ENCODE results near the gene PKIG.
"Not testable (repeated sequence)": the region's sequence is repeated elsewhere in the genome, so short reads cannot be mapped to it uniquely, and the experiment has no call there.

PKIG gene

DNA sequence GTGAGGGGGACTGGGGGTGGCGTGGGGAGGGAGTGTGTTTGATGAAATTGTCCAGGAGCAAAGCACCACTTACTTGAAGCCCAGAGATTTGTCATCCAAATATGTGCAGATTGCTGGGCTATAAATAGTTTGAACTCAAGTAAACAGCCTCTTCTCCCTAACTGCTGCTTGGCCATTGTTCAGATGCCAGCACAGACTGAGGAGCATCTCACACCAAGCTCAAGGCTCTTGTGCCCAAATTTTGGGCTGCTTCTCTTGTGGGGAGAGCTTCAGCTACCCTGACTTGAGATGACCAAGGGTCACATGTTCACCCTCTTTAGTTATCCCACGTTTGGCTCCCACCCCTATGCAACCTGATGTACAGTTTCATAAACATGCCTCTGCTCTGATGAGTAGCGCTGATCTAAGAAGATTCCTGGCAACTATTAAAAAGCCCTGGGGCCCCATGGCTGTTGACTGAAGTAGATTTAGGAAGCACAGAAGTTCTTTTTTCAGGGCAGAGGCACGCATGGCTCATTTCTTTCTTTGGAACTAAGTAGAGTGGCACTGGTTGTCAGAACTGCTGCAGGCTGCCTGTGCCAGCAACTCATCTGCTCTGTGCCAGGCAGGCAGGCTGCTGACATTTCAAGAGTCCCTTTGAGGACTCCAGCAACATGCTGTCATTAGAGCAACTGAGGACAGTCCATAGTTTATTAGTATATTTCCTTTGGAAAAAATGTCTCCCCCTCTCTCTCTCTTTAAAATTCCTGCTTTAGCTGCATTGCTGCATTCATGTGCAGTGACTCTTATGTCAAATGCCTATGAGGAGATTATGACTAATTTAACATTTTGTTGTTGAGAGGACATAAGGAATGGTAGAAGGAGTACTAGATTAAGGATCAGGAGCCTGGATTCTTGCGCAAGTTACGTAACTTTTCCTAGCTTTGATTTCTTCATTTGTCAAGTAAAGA lies 9.6 kb upstream of the PKIG start:
- no peak for DNase-seq

DNA sequence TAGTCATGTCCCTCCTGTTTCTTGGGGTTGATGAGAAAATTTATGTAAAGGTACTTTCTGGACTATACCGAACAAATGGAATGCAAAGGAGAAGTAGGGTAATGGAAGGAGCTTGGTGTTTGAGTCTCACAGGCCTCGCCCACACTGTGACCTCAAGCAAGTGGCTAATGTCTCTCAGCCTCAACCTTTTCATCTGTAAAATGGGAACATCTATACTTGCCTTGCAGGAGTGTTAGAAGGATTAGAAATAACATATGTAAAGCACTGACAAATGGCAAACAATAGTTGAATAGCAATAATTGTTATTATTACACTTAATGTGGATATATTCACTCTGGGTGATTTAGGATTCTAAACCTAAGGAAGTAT lies 8.9 kb upstream of the PKIG start:
- DNase-seq: no peak

DNA sequence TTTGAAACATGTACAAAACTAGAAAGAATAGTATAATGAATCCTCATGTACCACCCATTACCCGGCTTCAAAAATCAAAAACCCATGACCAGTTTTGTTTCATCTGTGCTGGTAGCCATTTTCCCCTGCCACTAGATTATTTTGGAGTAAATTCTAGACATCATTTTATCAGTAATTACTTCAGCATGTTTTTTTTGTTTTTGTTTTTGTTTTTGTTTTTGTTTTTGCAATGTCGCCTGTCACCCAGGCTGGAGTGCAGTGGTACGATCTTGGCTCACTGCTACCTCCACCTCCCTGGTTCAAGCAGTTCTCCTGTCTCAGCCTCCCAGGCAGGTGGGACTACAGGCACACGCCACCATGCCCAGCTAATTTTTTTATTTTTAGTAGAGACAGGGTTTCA lies 8.0 kb upstream of the PKIG start:
- DNase-seq: no peak

DNA sequence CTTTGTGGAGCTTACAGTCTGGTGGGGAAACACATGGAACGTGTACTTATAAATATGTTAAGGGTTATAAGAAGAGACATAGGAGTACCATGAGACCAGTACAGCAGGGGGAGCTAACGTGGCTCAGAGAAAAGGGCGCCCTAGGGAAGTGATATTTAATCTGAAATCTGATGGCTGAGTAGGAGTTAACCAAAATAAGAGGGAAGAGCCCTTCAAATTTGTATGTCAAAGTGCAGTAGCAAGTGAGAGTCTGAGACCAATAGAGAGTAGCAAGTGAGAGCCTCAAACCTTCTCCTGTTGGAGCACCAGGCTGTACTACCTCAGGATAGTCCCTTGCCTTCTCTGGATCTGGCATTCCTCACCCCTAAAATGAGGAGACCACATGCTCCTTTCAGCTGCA lies 6.1 kb upstream of the PKIG start:
- DNase-seq: no peak

DNA sequence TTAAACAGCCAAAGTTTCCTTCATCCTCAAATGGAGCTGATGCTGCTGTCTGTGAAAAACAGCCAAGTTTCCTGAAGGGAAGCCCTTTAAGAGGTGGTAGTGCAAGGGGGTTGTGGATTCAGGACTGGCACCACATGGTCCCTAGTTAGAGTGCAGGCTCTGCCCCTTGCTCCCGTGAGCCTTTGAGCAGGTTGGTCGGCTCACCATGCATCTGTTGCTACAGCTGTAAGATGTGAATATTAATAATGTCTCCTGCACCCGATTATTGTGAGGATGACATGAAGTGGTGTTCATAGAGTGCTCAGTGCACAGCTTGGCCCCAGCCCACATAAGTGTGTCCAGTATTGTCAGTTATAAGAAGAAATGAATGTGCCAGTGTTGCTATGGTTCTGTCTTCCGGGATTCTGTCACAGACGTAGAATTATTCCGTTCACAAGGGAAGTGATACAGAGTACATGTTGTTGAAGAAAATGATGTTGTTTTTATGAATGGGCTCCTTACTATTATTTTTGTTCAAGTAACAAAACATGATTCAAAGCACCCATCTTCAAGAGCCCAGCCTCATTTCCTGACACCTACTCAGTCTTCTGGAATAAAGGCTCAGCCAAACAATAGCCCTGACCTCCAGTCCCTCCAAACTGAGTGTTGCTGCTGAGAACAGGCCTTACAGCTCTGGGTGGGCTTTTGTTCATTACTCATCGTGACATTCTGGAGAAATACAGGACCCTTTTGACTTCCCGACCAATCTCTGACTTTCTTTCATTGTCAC lies 2.9 kb upstream of the PKIG start:
- DNase-seq: no peak

DNA sequence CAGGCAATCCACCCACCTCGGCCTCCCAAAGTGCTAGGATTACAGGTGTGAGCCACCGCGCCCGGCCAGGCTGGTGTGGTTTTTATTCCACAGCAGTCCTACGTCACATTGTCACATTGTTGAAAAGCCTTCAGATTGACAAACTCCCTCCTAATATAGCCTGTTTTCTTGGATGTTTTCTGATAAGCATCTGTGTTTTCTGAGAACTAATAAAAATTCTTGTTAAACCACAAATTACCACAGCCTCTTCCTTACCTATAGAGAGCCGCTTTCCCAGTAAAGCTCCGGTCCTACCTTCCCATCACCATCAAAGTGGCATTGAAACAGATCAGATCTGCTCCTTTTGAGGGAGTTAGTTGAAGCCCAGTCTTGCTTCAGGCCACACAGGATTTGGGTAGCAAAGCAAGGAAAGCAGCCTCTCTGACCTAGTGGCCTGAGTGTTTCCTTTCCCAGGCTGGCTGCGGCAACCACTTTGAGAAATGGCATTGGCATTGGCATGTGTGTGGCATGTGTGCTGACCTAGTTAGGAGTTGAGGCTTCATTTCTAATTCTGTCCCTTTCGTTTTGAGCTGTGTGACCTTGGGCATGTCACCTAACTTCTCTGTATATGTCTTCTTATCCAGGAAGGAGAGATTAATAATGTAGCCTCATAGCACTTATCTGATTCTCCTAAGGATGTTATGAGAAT lies 1.7 kb upstream of the PKIG start:
- no peak for DNase-seq

DNA sequence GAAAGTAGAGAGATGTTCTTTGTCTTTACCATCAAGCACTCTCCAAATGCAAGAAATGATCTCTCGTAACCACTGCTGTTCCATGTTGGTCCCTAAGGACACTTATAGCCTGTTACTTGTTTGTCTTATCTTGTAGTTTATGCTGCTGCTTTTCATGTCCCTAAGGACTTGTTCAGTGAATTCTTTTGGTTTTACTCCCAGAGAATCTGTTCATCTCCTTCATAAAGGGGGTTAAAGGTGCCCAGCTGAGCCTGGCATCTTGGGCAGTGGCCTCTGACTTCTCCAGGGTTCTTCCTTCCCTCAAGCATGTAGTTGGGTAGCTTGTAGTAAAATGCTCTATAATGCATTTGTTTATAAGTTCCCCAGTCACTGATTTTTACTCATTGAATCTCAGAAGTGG lies 864 bp upstream of the PKIG start:
- DNase-seq: no peak

DNA sequence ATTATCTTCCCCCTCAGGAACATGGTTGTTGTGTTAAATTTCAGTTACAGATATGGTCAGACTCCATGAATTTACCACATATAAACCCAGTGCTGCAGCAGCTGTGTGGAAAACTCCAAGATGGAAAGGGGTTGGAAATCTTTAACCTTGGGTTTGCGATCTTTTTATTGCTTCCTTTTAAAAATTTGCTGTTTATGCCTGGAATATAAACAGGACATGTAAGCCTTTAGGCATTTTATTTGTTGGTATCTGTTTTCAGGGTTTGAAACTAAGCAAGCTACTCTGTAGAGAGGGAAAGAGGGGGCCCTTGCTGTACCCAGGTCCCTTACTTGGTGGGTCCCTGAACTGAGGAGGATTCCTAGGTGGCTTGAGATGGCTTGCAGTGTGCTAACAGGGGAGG lies 778 bp downstream of the PKIG start:
- no peak for DNase-seq

DNA sequence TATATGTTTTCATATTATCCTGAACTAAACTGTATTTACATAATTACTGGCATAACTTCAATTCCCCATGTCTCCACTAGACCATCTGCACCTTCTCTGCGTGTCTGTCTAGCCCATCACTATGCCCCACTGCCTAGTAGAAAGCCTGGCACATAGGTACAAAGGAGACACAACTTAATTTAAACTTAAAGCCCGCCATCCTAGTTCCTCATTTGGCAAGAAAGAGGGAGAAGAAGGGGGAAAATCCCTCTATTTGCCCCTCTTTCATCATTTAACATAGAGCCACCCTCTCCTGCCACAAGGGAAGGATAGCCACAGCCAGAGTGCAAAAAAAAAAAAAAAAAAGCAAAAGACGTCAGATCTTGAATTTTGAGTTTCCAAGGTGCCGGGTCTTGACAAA lies 1.8 kb downstream of the PKIG start:
- DNase-seq: no peak

DNA sequence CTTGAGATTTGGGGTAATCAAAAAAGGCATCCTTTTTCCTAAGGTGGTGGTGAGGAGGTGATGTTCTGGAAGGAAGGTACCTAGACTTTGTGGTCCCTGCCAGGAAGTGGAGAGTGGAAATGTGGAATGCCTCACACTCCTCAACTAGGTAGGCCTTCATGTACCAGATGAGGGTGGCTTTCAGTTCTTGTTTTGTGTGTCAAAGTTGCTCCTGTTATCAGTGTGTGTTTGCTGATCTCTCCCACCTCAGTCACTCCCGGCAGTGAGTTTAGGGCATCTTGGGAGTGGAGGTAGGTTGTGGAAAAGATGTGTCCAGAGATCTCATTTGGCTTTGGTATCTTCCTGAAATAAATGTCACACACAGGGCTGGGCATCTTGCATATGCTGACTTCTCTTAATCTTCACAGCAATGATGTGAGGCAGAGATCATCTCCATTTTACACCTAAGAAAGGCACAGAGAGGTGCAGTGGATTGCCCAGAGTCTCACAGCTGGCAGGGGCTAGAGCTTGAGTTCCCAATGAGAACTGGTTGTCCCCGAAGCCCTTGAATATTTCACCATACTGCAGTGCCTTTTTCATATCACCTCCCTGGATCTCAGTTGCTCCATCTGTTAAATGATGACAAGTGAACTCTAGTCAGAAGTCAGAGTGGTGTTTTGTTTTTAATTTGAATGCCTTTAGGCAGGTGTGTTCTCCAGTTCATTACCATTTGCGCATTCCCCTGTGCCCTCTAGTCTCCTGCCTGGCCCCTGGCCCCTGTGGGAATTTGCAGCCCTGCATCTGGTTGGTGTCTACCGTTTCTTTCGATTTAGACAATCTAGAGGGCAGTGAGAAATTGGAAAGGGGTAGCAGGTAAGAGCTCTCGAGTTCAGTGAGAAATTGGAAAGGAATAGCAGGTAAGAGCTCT lies 2.9 kb downstream of the PKIG start:
- no peak for DNase-seq

DNA sequence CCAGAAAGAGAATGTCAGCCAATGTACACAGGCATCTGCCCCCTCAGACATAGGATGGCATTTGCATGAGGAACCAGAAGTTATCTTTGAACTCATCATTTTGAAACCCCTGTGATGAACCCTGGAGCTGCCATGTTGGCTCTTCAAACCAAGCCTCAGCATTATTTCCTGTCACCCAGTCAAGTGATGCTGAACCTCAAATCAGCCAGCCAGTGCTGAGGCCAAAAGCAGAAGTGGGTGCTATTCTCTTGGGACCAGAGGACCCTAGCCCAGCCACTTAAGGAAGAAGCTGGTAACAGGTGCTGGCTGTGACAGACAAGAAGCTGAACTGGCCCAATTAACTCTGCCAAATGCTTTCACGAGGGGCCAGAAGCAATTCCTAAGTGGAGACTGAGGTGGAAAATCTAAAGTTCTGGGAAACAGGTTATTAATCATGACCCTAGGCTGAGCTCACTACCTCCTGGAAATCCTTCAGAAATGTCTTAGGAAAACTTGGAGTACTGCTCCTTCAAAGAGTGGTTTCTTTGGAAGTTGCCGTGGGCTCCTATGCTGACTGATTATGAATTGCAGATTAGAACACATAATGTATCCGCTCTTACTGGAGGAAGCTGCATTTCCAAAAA lies 4.0 kb downstream of the PKIG start:
- no peak for DNase-seq

DNA sequence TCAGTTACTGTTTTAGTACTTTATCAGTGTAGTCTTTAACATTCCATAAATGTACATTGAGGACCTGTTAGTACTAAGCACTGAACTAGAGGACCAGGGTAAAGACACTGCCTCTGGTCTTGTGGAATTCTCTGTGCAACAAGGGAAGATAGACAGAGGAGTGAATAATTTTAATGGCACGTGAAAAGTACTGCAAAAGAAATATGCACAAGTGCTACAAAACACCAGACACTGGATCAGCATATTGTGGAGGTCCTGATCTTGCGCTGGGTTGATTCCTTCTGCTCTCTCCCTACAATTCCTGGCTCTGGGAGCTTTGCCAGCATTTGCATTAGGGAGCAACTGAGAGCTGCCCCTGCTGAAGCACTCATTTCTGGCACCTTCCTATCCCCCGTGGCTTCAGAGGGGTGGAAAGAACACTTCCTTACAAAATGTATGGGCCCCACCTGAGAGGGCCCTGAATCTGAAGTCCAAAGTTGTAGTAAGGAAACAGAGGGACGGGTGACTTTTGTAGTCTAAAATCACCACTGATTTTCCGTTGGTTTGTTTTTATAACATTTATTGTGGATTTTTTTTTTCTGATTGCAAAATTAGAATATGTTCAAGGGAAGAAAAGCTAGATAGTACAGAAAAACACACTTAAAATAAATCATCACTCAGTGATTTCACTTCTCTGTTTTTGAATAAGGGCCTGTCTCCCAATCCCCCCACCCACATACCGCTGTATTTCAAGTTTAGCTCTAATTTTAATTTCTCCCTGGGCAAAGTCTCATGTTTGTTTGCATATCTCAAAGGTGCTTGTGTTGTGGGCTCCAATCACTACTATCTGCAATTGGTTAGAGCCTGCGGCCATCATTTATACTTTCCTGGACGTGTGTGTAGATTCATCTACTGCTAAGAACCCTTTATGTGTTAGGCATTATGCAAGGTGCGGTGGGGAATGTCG lies 4.9 kb downstream of the PKIG start:
- DNase-seq: no peak

DNA sequence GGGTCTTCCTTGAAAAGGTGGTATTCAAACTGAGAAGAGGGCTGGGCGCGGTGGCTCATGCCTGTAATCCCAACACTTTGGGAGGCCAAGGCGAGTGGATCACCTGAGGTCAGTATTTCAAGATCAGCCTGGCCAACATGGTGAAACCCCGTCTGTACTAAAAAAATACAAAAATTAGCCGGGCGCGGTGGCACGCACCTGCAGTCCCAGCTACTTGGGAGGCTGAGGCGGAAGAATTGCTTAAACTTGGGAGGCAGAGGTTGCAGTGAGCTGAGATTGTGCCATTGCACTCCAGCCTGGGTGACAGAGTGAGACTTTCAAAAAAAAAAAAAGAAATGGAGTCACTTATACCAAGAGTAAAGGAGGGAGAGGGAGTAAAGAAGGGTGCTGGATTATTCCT lies 5.9 kb downstream of the PKIG start:
- DNase-seq: not testable (repeated sequence)

DNA sequence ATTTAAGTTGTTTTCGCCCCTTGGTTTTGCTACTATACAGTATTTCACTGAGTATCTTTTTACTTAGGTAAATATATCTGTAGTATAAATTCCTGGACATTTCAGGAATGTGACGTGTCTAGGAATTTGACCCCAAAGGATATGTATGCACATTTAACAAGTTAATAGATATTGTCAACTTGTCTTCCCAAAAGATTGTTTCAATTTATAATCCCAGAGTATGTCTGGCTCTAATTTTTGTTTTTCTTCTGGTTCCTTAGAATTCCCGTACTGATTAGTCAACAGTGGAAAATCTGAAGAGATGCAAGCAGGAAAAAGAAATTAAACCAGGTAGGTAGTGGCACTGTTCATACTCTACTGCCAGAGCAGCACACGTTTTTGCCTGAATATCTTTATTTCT lies 7.2 kb downstream of the PKIG start:
- DNase-seq: no peak

DNA sequence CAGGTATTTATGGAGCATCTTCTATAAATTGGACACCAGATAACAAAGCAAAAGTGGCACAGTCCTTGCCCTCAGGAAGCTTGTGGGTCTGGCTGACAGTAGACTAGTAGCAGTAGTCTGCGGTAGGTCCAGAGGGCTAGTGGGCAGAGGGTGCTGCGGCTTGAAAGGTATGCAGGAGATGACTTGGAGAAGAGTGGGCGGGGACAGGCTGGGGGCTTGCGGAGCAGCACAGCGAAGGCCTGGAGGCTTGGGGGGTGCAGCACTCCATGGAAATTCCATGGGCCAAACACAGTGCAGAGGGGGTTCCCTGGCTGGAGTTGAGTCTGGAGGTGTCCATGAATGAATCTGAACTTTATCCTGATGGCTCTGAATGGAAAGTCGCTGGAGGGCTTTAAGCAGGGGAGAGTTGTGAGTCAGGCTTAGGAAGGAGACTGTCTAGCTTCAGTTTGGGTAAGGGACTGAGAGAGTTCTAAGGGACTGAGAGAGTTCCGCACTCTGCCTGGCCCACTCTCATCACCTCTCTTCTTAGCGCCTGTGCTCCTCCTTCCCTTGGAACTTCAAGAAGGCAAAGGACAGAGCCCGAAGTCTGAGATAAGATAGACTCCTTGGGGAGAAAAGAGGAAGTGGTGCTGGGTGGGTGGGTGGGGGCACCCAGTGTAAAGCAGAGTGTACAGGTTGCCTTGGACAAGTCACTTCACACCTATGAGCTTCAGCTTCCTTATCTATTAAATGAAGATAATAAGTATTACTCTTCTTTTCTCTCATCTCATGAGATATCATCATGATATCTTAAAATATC lies 8.8 kb downstream of the PKIG start:
- DNase-seq: no peak

DNA sequence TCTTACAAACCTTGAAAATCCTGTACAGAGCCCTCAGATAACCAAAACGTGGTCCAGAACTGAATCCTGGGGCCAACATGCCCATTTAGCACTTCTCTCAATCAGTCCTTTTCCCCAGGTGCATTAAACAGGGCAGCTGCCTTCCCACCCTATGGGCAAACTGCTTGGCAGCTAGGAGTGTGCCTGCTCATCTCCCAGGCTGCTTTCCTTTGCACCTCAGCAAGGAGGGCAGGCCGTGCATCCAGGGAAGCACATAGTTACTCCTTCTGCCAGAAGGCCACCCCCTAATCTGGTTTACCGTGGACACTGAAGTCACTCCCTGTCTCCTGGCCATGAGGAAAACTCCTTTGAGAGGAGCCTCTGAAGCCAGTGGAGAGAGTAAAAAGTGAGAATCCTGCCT lies 10.0 kb downstream of the PKIG start:
- DNase-seq: no peak

DNA sequence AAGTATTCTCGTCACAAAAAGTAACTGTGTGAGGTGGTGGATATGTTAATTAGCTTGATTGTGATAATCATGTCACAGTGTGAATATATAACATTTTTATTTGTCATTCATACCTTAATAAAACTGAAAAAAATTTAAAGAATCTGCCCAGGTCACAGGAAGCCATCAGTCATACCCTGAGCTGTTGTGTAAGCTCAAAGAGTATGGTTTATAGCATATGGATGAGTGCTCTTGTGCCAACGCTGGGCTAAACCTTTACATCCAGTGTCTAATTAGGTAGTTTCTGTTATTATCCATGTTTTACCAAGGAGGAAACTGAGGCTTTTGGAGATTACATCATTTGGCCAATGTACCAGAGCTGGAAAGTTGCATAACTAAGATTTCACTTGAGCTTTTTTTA lies 11.4 kb downstream of the PKIG start:
- DNase-seq: no peak

DNA sequence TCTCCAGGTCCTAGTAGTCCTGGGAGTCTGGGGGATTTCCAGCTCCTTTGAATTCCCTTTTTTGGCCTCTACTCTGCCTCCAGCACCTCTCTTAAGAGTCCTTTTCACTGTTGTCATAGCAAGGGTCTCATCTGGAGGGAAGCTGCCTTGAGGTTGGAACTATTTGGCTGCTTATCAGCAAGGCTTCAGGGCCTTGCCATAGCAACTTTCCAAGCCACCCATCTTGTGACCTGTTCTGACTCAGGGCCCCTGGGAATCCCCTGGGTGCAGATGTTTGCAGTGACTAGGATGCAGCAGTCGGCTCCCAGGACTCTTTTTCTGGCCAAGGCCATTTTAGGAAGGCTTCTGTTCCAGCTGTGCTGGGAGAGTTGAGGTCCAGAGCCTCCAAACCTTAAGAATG lies 12.4 kb downstream of the PKIG start:
- no peak for DNase-seq

DNA sequence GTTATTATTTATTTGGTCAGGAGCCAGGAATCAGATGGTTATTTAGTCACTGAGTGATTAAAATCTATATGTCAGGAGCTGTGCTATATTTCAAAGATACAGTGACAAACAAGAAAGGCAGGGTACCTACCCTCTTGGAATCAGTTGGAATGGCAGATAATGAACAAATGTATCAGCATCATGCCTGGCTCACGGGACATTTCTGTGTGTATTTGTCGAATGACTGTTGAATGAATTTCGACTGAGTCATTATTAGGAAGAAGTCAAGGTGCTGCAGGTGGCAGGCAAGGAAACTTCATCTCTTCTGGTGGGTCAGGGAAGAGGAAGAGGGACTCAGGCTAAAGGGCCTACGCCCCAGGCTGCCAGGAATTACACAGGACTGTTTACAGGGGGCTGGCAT lies 13.6 kb downstream of the PKIG start:
- DNase-seq: no peak

DNA sequence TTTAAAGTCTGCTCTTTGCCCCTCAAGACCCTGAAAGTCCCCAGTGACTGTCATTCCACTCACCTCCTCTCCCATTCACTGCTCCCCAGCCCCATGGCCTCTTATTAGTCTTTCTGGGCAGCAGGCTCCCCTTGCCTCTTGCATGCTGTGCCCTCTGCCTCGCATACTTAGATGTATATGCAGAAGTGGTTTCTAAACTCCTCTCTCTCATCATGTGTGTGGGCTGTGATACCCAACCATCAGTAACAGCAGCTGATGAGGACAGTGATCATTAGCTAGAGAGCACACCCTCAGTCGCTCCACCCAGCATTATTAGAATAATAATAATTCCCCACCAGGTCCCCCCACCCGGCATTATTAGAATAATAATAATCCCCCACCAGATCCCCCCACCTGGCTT lies 14.5 kb downstream of the PKIG start:
- no peak for DNase-seq

Measured in NCI-H2081 (cell line).